ENCODE results near the gene VMP1.
"Not testable (repeated sequence)": the region's sequence is repeated elsewhere in the genome, so short reads cannot be mapped to it uniquely, and the experiment has no call there.

DNA sequence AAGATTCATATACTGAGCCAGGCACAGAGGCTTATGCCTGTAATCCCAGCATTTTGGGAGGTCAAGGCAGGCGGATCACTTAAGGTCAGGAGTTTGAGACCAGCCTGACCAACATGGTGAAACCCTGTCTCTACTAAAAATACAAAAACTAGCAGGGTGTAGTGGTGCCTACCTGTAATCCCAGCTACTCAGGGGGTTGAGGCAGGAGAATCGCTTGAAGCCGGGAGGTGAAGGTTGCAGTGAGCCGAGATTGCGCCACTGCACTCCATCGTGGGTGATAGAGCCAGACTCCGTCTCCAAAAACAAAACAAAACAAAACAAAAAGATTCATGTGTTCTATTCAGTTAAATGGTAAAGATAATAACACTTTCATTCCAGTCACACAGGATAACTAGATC lies 121.4 kb downstream of the VMP1 start:
- not testable (repeated sequence) for TF ChIP-seq RAD21 (IDR thresholded peaks at IDR 0.05; ENCODE audit: low read length); NFE2L2 (IDR thresholded peaks at IDR 0.05; ENCODE audit: low read depth, low read length); POLR2A (IDR thresholded peaks at IDR 0.05; ENCODE audit: low read depth, low read length); MAZ (IDR thresholded peaks at IDR 0.05; ENCODE audit: borderline replicate concordance, low read depth, low read length); RCOR1 (IDR thresholded peaks at IDR 0.05; ENCODE audit: insufficient replicate concordance, low read length); MAFK (IDR thresholded peaks at IDR 0.05; ENCODE audit: low read depth, low read length)
- TF ChIP-seq, protein P1, sequence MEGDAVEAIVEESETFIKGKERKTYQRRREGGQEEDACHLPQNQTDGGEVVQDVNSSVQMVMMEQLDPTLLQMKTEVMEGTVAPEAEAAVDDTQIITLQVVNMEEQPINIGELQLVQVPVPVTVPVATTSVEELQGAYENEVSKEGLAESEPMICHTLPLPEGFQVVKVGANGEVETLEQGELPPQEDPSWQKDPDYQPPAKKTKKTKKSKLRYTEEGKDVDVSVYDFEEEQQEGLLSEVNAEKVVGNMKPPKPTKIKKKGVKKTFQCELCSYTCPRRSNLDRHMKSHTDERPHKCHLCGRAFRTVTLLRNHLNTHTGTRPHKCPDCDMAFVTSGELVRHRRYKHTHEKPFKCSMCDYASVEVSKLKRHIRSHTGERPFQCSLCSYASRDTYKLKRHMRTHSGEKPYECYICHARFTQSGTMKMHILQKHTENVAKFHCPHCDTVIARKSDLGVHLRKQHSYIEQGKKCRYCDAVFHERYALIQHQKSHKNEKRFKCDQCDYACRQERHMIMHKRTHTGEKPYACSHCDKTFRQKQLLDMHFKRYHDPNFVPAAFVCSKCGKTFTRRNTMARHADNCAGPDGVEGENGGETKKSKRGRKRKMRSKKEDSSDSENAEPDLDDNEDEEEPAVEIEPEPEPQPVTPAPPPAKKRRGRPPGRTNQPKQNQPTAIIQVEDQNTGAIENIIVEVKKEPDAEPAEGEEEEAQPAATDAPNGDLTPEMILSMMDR (conservative IDR thresholded peaks at IDR 0.05; ENCODE audit: low read depth, low read length) = not testable (repeated sequence)
- TF ChIP-seq CEBPB (IDR thresholded peaks at IDR 0.05; ENCODE audit: low read depth, low read length) = peak; percentile 79
- TF ChIP-seq, protein P2, sequence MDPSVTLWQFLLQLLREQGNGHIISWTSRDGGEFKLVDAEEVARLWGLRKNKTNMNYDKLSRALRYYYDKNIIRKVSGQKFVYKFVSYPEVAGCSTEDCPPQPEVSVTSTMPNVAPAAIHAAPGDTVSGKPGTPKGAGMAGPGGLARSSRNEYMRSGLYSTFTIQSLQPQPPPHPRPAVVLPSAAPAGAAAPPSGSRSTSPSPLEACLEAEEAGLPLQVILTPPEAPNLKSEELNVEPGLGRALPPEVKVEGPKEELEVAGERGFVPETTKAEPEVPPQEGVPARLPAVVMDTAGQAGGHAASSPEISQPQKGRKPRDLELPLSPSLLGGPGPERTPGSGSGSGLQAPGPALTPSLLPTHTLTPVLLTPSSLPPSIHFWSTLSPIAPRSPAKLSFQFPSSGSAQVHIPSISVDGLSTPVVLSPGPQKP (IDR thresholded peaks at IDR 0.05; ENCODE audit: borderline replicate concordance, low read depth, low read length) = not testable (repeated sequence)

Data from IMR-90 (cell line).